ENCODE results near the gene LRRK1. TPM values are rescaled to one million over a fixed set of nuclear protein-coding genes. Genes with fewer than 3 reads are reported as not detected.

LRRK1 gene
- total RNA-seq, 4 donors from 2014 or later, result 9.4 to 35.5 (median 16.9) TPM

DNA sequence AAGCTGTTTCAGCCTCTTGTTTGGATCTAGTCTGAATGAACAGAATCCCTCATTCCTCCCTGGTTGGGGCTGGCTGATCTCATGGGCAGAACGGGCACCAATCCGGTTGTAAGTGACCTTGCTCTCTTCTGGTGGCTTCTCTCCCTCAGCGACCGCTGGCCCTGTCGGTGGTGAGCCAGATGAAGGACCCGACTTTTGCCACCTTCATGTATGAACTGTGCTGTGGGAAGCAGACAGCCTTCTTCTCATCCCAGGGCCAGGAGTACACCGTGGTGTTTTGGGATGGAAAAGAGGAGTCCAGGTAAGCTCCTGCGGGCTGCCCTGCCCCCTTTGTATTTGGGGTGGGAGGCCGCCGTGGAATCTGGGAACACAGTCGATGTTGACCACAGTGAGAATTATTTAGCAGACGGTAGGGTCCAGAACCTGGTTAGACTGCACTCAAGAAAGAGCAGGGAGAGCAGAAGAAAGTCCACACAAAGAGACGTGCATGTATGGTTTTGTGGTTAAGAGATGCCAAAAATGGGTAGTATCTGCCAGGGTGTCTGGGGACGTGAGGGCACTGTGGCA lies 138.8 kb downstream of the LRRK1 start:
- DNase-seq (ENCODE audit: low spot score), result no peak
- no peak for ATAC-seq (ENCODE audit: low FRiP score)
- TF ChIP-seq, protein P1, sequence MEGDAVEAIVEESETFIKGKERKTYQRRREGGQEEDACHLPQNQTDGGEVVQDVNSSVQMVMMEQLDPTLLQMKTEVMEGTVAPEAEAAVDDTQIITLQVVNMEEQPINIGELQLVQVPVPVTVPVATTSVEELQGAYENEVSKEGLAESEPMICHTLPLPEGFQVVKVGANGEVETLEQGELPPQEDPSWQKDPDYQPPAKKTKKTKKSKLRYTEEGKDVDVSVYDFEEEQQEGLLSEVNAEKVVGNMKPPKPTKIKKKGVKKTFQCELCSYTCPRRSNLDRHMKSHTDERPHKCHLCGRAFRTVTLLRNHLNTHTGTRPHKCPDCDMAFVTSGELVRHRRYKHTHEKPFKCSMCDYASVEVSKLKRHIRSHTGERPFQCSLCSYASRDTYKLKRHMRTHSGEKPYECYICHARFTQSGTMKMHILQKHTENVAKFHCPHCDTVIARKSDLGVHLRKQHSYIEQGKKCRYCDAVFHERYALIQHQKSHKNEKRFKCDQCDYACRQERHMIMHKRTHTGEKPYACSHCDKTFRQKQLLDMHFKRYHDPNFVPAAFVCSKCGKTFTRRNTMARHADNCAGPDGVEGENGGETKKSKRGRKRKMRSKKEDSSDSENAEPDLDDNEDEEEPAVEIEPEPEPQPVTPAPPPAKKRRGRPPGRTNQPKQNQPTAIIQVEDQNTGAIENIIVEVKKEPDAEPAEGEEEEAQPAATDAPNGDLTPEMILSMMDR (IDR thresholded peaks at IDR 0.05), result no peak

DNA sequence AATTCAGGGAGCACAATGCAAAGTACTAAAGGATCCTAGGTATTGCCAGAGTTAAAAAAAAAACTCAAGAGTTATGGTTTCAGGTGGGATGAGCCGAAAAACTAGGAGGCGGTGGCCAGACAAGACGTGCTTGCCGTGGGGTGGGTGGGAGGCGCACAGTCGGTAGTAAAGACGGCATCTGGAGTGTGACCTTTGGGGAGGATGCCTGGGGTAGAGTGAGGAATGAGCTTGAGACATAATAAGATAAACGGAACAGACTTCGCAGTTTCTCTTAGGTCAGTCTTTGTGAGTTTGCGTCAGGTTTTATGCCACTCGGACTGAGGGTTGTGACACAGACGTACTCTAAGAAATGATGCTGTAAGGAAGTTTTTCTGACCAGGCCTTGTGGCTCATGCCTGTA lies 139.6 kb downstream of the LRRK1 start:
- DNase-seq (ENCODE audit: low spot score) (peak; percentile 14), ATAC-seq (ENCODE audit: low FRiP score) (no peak)
- TF ChIP-seq, protein P1 (IDR thresholded peaks at IDR 0.05), result no peak

DNA sequence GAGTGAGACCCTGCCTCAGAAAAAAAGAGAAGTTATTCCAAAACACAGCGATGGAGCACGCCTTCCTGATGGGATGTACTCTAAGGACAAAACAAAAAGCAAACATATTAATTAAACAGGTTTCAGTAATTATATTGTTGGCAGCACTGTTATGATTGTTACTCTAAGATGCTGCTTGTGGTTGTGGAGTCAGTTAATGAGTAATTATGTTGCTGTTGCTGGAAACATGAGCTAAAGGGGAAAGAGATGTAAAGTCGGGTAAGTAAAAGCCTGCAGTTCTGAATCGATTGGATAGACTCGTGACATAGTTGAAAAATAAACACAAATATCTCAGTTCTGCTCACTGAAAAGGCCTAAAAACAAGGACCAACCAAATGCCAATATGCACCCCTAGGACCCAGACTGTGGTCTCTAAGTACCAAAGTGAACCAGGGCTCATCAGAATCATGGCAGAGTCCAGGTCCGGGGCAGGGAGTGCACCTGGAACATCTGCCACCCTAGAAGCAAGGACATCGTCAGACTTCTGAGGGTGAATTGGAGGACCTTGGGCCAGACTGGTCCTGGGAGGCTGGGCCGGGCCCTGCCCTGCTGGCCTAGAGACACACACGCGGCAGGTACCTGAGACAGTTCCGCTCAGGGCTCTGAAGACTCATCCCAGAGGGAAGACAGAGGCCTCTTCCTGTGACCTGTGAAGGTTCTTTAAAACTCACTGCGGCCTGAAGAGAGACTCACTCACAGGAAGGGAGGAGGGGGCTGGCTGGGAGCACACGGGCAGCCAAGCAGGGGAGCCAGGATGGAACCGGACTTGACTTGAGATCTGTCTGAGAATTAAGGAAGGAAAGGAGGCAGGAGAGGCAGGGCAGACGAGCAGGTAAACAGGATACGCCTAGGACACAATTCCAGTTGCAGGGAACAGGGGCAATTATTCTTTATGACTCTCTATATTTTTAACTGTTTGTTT lies 140.5 kb downstream of the LRRK1 start:
- DNase-seq (ENCODE audit: low spot score), result peak; percentile 18
- ATAC-seq (ENCODE audit: low FRiP score), result no peak
- TF ChIP-seq, protein P1 (IDR thresholded peaks at IDR 0.05), result no peak

DNA sequence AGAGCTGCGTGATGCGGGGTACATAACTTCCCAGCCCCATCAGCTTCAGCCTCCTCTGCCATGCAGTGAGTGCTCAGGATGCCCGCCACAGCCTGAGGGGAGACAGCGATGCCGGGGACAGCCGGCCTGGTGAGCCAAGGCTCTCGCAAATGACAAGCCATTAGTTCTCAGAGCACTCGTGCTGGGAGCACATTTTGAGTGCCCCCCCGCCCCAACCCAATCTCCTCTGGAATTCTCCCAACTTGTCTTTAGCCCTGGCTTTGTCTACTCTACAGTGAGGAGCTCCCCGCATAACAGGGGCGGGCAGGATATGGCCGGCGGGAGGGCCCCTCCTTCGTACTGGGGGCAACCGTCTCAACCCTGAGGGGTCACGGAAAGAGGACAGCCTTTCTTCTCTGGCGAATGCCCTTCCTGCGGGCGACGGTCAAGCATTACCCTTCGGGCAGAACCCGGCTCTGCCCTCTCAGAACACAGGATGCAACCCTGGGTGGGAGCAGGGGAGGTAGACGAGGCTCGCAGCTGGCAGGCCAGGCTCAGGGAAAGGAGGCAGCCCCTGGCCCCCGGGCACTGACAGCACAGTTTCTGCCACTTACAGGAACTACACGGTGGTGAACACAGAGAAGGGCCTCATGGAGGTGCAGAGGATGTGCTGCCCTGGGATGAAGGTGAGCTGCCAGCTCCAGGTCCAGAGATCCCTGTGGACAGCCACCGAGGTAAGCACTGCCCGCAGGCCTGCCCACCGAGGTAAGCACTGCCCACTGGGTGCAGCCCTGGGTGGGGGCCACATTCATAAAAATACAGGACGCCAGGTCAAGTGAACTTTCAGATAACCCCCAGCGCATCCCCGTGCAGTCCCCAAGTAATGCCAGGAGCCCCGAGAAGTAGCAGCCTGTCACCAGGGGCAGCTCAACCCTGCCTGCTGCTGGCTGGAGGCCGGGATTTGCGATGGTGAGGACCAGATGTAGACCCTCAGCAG lies 141.7 kb downstream of the LRRK1 start:
- TF ChIP-seq, protein P1 (IDR thresholded peaks at IDR 0.05), result no peak
- peak; percentile 19 for DNase-seq (ENCODE audit: low spot score)
- no peak for ATAC-seq (ENCODE audit: low FRiP score)

DNA sequence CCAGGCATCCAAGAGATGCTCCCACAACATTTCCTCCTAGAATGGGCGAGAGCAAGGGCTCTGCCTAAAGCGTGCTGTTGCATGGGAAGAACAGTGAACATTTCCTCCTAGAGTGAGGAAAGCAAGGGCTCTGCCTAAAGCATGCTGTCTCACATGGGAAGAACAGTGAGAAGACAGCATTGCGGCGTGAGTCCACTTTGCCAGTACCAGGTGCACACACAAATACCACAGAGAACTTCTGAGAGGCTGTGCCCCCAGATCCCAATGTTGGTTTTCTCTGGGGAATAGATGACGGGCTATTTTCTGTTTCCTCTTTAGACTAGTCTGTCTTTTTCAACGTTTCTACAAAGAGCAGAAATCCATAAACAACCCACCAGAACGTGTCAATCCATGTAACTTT lies 142.9 kb downstream of the LRRK1 start:
- no peak for ATAC-seq (ENCODE audit: low FRiP score)
- DNase-seq (ENCODE audit: low spot score), result no peak
- TF ChIP-seq, protein P1 (IDR thresholded peaks at IDR 0.05), result no peak

DNA sequence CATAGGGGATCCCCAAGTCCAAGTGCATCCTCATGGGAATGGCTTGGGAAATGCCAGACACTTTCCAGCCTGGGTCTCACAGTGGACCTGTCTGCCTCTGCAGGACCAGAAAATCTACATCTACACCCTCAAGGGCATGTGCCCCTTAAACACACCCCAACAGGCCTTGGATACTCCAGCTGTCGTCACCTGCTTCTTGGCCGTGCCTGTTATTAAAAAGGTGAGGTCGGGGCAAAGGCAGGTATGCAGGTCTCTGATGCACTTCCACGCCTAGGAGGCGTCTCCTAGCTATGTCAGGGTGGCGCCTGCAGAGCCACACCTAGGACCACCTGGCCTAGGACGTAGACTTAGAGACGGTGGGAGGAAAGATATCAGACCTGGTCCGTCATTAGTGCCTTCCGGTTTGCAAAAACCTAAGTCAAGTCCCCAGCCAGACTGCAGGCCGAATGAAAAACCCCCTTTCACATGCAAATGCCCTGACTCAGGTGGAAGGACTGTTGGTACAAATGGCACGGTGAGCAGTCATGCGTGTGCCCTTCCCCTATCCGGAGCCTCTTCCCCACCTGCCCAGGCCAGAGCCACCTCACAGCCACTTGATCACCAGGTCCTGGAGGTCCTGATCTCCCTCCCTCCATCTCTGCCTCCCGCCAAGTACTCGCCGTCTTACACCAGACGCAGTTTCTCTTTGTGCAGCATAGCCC lies 143.5 kb downstream of the LRRK1 start:
- no peak for ATAC-seq (ENCODE audit: low FRiP score)
- TF ChIP-seq, protein P1 (IDR thresholded peaks at IDR 0.05), result no peak
- DNase-seq (ENCODE audit: low spot score), result no peak
